ENCODE measurements around the gene TRIM10. TPM values are rescaled to one million over a fixed set of nuclear protein-coding genes. Genes with fewer than 3 reads are reported as not detected.

The TRIM10 gene
- total and polyA plus RNA-seq, 2 donors (not counting 1 experiment from before 2014, with no cell fraction given) = not detected

- H3K27ac Mint-ChIP-seq = no peak within 1 kb of the TSS
- no peak for DNase-seq
- POLR2A ChIA-PET = no interaction called here
- Histone ChIP-seq H3K36me3 (replicated peaks in 1 of 2; ENCODE audit: control extremely low read depth in 1 of 2, control insufficient read depth in 1 of 2, extremely low read depth in 1 of 2, insufficient read depth in 2 of 2, low read length in 1 of 2) (no peaks in the 10 kb centered on the region), H3K9ac (ENCODE audit: low read length) (no peak within 1 kb of the TSS), H3K79me2 (ENCODE audit: control insufficient read depth, insufficient read depth, low read length) (no peaks in the 10 kb centered on the region), H2AFZ (ENCODE audit: insufficient read depth, low read depth, low read length, poor library complexity, severe bottlenecking) (no peak within 1 kb of the TSS), H3K9me3 (ENCODE audit: control extremely low read depth in 1 of 3, control insufficient read depth in 2 of 3, insufficient read depth in 1 of 3, low read length in 2 of 3) (peaks cover 0 to 3% (median 0%) of the 10 kb centered on the region in 3 donors), H3K27me3 (replicated peaks in 1 of 4; ENCODE audit: control extremely low read depth in 1 of 4, control insufficient read depth in 3 of 4, insufficient read depth in 4 of 4, low read length in 3 of 4) (peaks cover 0 to 27% (median 10%) of the 10 kb centered on the region in 4 experiments), H3K27ac (ENCODE audit: low read length in 2 of 2) (no peak within 1 kb of the TSS), H3K4me2 (replicated peaks; ENCODE audit: low read depth, low read length, poor library complexity, severe bottlenecking) (no peak within 1 kb of the TSS), H4K20me1 (ENCODE audit: control insufficient read depth, insufficient read depth, low read length, poor library complexity, severe bottlenecking) (no peaks in the 10 kb centered on the region), H3K4me3 (ENCODE audit: control extremely low read depth in 1 of 5, extremely low read depth in 1 of 5, insufficient read depth in 1 of 5, low read depth in 2 of 5, low read length in 4 of 5) (no peak within 1 kb of the TSS), H3K4me1 (ENCODE audit: control insufficient read depth in 2 of 2, insufficient read depth in 2 of 2, low read length in 2 of 2) (no peaks in the 10 kb centered on the region)
- intact Hi-C loops (cut with micrococcal nuclease) = no loop called here
- no peak for ATAC-seq (ENCODE audit: low read depth)
- 85% methylated on average over 29 of the region's 31 CpGs for WGBS (ENCODE audit: insufficient coverage)
- H3K9me3 Mint-ChIP-seq (ENCODE audit: insufficient read depth) = no peaks in the 10 kb centered on the region
- TF ChIP-seq EZH2 (IDR thresholded peaks at IDR 0.05; ENCODE audit: borderline replicate concordance, insufficient read depth, low read depth, low read length, poor library complexity, severe bottlenecking) (no peak), CTCF (IDR thresholded peaks at IDR 0.05) (no peak)
- no peaks in the 10 kb centered on the region for H3K4me1 Mint-ChIP-seq
- no peak within 1 kb of the TSS for H3K4me3 Mint-ChIP-seq
- peaks cover 46% of the 10 kb centered on the region for H3K27me3 Mint-ChIP-seq
- CTCF ChIA-PET = no interaction called here
These were observed 2.3 kb upstream of the TRIM10 start, which contains the start of gene TRIM15 for GRCh38 chr6:30163090-30163917. Gene TRIM15 (plus strand): TSS chr6:30163546. CDS start chr6:30163685, 139 bp downstream.

Measured in B cell (primary cell).